Mononuclear cell (primary cell): ENCODE measurements around the gene DNER. TPM values are rescaled to one million over a fixed set of nuclear protein-coding genes. Genes with fewer than 3 reads are reported as not detected.

Experiments used
- H3K27me3 ChIP-seq: 2 replicates; pipeline ENCODE4 v1.6.0; 2011; ENCODE audit warnings: low read length, control low read depth; ENCODE audit not compliant: insufficient read depth
- H3K4me1 ChIP-seq: 2 replicates; pipeline ENCODE4 v1.5.1; 2011; ENCODE audit warnings: mild to moderate bottlenecking, low read length, control low read depth; ENCODE audit not compliant: insufficient read depth
- H3K4me3 ChIP-seq: 2 replicates; pipeline ENCODE4 v1.5.1; 2011; ENCODE audit warnings: mild to moderate bottlenecking, low read length, moderate library complexity
- H3K9me3 ChIP-seq: 2 replicates; pipeline ENCODE4 v1.5.1; 2011; ENCODE audit warnings: low read depth, mild to moderate bottlenecking, control low read depth, low read length
- total RNA-seq: library from RNA; depleted of rRNA; stranded (reverse); fragments of >200 nt; gene quantifications from one replicate; pipeline ENCODE4 v1.2.3, GENCODE V29; 2012

Gene DNER
- total RNA-seq, 1 donor = 0.21 TPM

- H3K4me3 ChIP-seq = no peak overlapping the region
- no peaks in the 10 kb centered on the region for H3K4me1 ChIP-seq
- no peaks in the 10 kb centered on the region for H3K9me3 ChIP-seq
- H3K27me3 ChIP-seq = no peaks in the 10 kb centered on the region
These were observed 127.3 kb downstream of the DNER start for GRCh38 chr2:229586746-229587705.

DNA sequence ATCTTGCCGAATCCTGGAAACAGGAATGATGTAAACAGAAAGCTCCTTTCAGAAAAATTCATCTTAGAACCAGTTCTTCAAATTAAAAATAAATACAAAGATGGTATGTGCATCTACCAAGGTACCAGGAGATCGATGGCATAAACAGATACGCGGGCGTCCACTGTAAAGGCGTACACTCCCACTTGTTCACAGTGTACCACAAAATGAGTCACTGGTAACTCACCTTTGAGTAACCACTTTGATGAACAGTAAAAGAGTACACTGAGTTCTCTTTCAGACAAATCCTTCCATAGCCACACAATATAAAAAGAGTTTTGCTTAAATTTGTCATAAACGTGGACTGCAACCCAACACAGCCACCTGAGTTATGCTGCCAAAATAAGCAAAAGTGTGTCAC is 128.3 kb downstream of the DNER start:
- no peaks in the 10 kb centered on the region for H3K9me3 ChIP-seq
- no peaks in the 10 kb centered on the region for H3K27me3 ChIP-seq
- no peaks in the 10 kb centered on the region for H3K4me1 ChIP-seq
- no peak overlapping the region for H3K4me3 ChIP-seq

GRCh38 chr2:229582151-229582550 is 132.2 kb downstream of the DNER start:
- Histone ChIP-seq H3K9me3 (no peaks in the 10 kb centered on the region), H3K4me1 (no peaks in the 10 kb centered on the region), H3K27me3 (peaks cover 8% of the 10 kb centered on the region), H3K4me3 (no peak overlapping the region)

DNA sequence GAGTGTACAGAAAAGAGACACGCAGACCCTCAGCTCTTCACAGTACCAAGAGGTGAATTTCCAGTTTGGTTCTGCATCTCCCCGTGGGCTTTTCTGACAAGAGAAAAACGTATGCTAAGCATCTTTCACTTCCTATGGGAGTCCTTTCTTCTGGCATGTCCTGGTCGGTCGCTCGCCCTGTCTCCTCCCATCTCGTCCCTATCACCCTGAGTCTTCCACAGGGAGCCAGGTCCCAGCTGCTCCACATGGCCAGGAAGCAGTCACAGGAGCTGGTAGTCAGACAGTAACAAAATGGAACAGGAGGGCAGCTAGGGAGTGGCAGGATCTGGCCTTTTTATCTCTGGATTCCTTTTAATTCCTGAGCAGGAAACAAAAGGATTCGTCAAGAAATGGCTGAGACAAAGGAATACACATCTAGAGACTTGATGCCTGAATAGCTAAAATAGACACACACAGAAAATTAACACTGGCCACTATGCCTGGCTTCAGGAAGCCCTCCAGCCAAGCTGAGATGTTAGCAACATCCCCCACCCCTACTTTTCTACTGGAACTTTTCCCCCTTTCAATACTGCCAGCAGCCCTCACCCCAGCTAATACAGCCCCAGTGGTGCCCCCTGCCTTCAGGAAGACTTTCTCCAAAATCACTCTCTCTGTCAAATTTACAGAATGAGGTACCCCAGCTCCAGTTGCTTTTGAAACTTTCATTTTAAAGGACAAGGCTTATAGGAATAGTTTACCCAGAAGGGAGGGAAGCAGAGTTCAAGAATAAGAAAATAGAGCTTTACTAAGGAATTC is 136.1 kb downstream of the DNER start:
- H3K4me3 ChIP-seq = no peak overlapping the region
- peaks cover 8% of the 10 kb centered on the region for H3K27me3 ChIP-seq
- H3K4me1 ChIP-seq = no peaks in the 10 kb centered on the region
- H3K9me3 ChIP-seq = no peaks in the 10 kb centered on the region

- Histone ChIP-seq H3K9me3 (no peaks in the 10 kb centered on the region), H3K27me3 (peaks cover 8% of the 10 kb centered on the region), H3K4me3 (no peak overlapping the region), H3K4me1 (no peaks in the 10 kb centered on the region)
These were observed 138.6 kb downstream of the DNER start for GRCh38 chr2:229575569-229576315.

DNA sequence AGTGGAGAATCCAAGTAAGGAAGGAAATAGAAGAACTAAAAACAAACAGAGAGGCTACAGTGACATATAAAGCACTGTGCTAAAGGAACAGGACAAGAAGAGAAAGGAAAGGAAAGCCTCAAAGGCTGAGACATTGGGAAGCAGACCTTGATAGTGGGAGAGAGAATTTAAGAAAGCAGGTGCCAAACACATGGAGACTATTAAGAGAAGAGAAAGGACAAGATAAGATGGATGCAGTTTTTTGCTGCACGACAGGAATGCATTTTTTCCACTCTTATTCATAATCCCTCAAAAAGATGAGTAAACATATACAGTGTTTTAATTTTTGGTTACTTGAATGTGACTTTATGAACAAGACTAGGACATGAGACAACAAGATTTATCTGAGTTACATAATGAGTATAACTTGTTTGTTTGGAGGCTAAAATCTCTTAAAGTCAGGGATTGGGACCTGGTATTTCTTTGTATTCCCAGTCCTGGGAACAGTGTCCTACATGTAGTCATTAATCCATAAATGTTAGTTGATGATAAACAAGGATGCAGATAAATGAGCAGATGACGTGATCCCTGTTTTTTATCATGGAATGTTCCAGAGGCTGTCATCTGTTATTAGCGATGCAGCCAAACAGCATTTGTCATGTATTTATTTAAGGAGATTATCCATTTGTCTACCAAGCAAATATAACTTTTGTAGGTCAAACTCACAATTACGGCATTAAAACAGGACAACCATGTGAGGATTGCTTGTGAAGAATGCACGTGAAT is 141.7 kb downstream of the DNER start:
- no peaks in the 10 kb centered on the region for H3K27me3 ChIP-seq
- no peaks in the 10 kb centered on the region for H3K9me3 ChIP-seq
- H3K4me3 ChIP-seq = no peak overlapping the region
- H3K4me1 ChIP-seq = no peaks in the 10 kb centered on the region

- H3K4me3 ChIP-seq = no peak overlapping the region
- no peaks in the 10 kb centered on the region for H3K9me3 ChIP-seq
- H3K4me1 ChIP-seq = no peaks in the 10 kb centered on the region
- H3K27me3 ChIP-seq = no peaks in the 10 kb centered on the region
These were observed 143.1 kb downstream of the DNER start for GRCh38 chr2:229571243-229571642.

DNA sequence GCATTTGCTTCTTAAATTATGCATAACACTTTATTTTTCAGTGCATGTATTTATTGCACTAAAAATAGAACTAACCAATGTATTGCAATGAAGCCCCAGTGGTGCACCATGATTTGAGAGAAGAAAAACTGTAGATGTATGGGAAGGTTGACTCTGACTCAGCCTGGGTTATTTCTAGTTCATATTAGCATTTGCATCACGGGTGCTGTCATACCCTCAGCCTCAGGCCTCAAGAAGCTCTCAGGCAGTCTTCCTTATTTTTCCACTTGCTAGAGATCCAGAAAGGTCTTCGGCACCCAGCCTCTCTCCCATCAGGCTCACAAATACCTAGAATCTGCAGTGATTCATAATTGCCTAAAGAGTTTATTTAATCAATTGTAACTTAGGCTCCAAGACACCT is 148.0 kb downstream of the DNER start:
- no peaks in the 10 kb centered on the region for H3K27me3 ChIP-seq
- H3K9me3 ChIP-seq = no peaks in the 10 kb centered on the region
- no peak overlapping the region for H3K4me3 ChIP-seq
- H3K4me1 ChIP-seq = no peaks in the 10 kb centered on the region

DNA sequence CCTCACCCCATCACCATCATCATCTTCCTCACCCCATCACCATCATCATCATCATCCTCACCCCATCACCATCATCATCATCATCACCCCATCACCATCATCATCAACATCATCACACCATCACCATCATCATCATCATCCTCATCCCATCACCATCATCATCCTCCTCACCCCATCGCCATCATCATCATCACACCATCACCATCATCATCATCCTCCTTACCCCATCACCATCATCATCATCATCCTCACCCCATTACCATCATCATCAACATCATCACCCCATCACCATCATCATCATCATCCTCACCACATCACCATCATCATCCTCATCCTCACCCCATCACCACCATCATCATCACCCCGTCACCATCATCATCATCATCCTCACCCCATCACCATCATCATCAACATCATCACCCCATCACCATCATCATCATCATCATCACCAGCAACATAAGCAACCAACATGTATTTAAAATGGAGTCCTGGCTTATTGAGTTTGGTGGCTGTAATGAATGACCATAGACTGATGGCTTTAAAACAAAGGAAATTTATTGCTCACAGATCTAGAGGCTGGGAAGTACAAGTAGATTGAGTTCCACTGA is 150.0 kb downstream of the DNER start:
- no peaks in the 10 kb centered on the region for H3K27me3 ChIP-seq
- H3K4me3 ChIP-seq = no peak overlapping the region
- no peaks in the 10 kb centered on the region for H3K4me1 ChIP-seq
- no peaks in the 10 kb centered on the region for H3K9me3 ChIP-seq

GRCh38 chr2:229563388-229563787 is 151.0 kb downstream of the DNER start:
- Histone ChIP-seq H3K27me3 (no peaks in the 10 kb centered on the region), H3K9me3 (no peaks in the 10 kb centered on the region), H3K4me1 (no peaks in the 10 kb centered on the region), H3K4me3 (no peak overlapping the region)

- H3K9me3 ChIP-seq = no peaks in the 10 kb centered on the region
- H3K4me3 ChIP-seq = no peak overlapping the region
- no peaks in the 10 kb centered on the region for H3K27me3 ChIP-seq
- no peaks in the 10 kb centered on the region for H3K4me1 ChIP-seq
These were observed 151.8 kb downstream of the DNER start for GRCh38 chr2:229562472-229563127.

DNA sequence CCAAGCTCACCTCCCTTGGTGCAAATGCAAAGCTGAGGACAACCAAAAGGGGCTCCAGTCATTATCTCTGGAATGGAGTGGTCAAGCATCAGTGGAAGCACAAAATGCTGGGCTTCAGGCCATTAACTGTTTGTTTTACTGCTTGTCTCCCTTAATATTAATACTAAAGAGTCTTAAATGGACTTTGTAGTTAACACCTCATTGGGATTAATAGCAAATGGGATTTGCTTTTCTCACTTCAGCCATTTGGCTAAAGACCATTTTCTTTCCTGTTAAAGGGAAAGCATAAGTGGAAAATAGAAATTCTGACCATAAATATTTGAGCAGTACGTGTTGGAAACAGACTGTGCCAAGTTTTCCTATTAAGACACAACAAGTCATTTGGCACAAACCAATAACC is 154.4 kb downstream of the DNER start:
- H3K27me3 ChIP-seq = no peaks in the 10 kb centered on the region
- no peaks in the 10 kb centered on the region for H3K9me3 ChIP-seq
- H3K4me3 ChIP-seq = no peak overlapping the region
- no peaks in the 10 kb centered on the region for H3K4me1 ChIP-seq

DNA sequence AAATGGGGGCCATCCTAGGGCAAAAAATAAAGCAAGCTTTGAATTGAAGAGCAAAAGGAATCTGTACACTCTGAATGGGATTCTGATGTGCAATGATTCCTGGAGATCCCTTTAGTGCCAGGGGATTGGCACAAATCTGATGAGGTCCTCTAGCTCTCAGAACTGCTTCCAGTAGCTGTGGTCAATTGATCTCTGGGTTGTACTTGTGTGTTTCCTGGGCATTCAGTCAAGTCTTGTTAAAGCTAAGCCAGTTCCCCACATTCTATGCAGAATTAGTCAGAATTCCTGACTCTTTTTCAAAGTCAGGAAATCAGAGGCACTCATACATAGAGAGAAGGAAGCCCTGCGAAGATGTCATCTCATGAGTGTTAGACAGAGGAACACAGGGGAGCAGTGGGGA is 161.3 kb downstream of the DNER start:
- Histone ChIP-seq H3K27me3 (no peaks in the 10 kb centered on the region), H3K4me3 (no peak overlapping the region), H3K9me3 (no peaks in the 10 kb centered on the region), H3K4me1 (no peaks in the 10 kb centered on the region)
